A673 (cell line): ENCODE measurements around the gene P4HB. TPM values are rescaled to one million over a fixed set of nuclear protein-coding genes. Genes with fewer than 3 reads are reported as not detected.

ENCODE experiments used
- BruUV-seq: library from RNA; stranded (reverse); fragments of 400-500 nt; replicated peaks from 2 replicates; lab custom pipeline; 2021; lab: Mats Ljungman, UMichigan
- CTCF ChIA-PET: fragments of 300-600 bp; sonication (Branson Sonifier 250); formaldehyde crosslinking; loops from one replicate; lab custom pipeline; 2022; ENCODE audit warnings: antibody characterized with exemption; lab: Charles Lee
- POLR2A ChIA-PET: fragments of 300-600 bp; sonication (Branson Sonifier 250); formaldehyde crosslinking; loops from one replicate; lab custom pipeline; 2022; ENCODE audit warnings: antibody characterized with exemption; ENCODE audit not compliant: low non-redundant PET; lab: Charles Lee
- DNase-seq: peaks from one replicate; pipeline ENCODE4 v3.0.0-alpha.2; 2015; ENCODE audit warnings: low spot score
- H3K27ac ChIP-seq: fragments of 200-600 bp; sonication (generic); 2 replicates; pipeline ENCODE4 v1.5.1; 2016; ENCODE audit warnings: mixed run types, low read depth, mild to moderate bottlenecking, mixed read lengths, antibody characterized with exemption, low read length; ENCODE audit not compliant: poor library complexity, severe bottlenecking
- H3K27me3 ChIP-seq: fragments of 200-600 bp; sonication (generic); replicated peaks from 2 replicates; pipeline ENCODE4 v1.6.1; 2017; ENCODE audit warnings: mixed run types, low read depth, mild to moderate bottlenecking, mixed read lengths, antibody characterized with exemption, low read length; ENCODE audit not compliant: insufficient read depth, poor library complexity
- H3K36me3 ChIP-seq: fragments of 200-600 bp; sonication (generic); 2 replicates; pipeline ENCODE4 v1.6.1; 2016; ENCODE audit warnings: mixed run types, mild to moderate bottlenecking, mixed read lengths, antibody characterized with exemption, low read length; ENCODE audit not compliant: insufficient read depth, poor library complexity, severe bottlenecking
- H3K4me1 ChIP-seq: fragments of 200-600 bp; sonication (generic); 2 replicates; pipeline ENCODE4 v1.6.1; 2017; ENCODE audit warnings: mixed run types, mild to moderate bottlenecking, mixed read lengths, antibody characterized with exemption, low read length; ENCODE audit not compliant: insufficient read depth, poor library complexity, severe bottlenecking
- H3K4me3 ChIP-seq: fragments of 200-600 bp; sonication (generic); 2 replicates; pipeline ENCODE4 v1.5.1; 2016; ENCODE audit warnings: low read depth, mixed run types, mild to moderate bottlenecking, mixed read lengths, low read length; ENCODE audit not compliant: poor library complexity, severe bottlenecking
- H3K9me3 ChIP-seq: fragments of 200-600 bp; sonication (generic); 2 replicates; pipeline ENCODE4 v1.6.1; 2016; ENCODE audit warnings: mixed run types, low read depth, mild to moderate bottlenecking, mixed read lengths, antibody characterized with exemption, low read length; ENCODE audit not compliant: poor library complexity, severe bottlenecking
- CTCF ChIP-seq: fragments of 300-800, 200-600 bp; sonication (generic); conservative IDR thresholded peaks from 2 replicates; pipeline ENCODE4 v1.5.1; 2017; ENCODE audit warnings: low read depth, mild to moderate bottlenecking, antibody characterized with exemption, low read length, moderate library complexity, mixed read lengths
- EZH2 ChIP-seq: fragments of 200-600 bp; sonication (generic); IDR thresholded peaks from 2 replicates; pipeline ENCODE4 v1.6.1; 2017; ENCODE audit warnings: borderline replicate concordance, low read depth, mild to moderate bottlenecking, mixed read lengths, antibody characterized with exemption, low read length; ENCODE audit not compliant: poor library complexity, severe bottlenecking
- intact Hi-C: fragments of 100-400 bp; cut with micrococcal nuclease; formaldehyde crosslinking; loops from one replicate; pipeline ENCODE4 v1.10.0; 2022; ENCODE audit not compliant: unreplicated experiment
- total RNA-seq: library from RNA; stranded (reverse); gene quantifications from 2 replicates; pipeline ENCODE4 v1.2.3, GENCODE V29; 2021

P4HB gene
- total RNA-seq, 1 experiment from 2014 or later: 503 TPM

GRCh38 chr17:81903415-81903831, 43.1 kb upstream of the P4HB start:
- Histone ChIP-seq H3K27ac (peak overlapping the region; percentile 42), H3K9me3 (no peaks in the 10 kb centered on the region), H3K4me3 (no peak overlapping the region), H3K27me3 (no peaks in the 10 kb centered on the region), H3K36me3 (peaks cover 29% of the 10 kb centered on the region), H3K4me1 (peaks cover 11% of the 10 kb centered on the region)
- ChIA-PET CTCF (no interaction called here), POLR2A (no interaction called here)
- TF ChIP-seq CTCF (no peak), EZH2 (no peak)
- intact Hi-C loops: no loop called here
- no TSS peak for BruUV-seq
- DNase-seq: no peak

GRCh38 chr17:81902653-81903414, 42.5 kb upstream of the P4HB start:
- intact Hi-C loops: no loop called here
- no TSS peak for BruUV-seq
- Histone ChIP-seq H3K4me3 (peak overlapping the region; percentile 40), H3K27me3 (no peaks in the 10 kb centered on the region), H3K27ac (peak overlapping the region; percentile 42), H3K36me3 (peaks cover 24% of the 10 kb centered on the region), H3K4me1 (peaks cover 11% of the 10 kb centered on the region), H3K9me3 (no peaks in the 10 kb centered on the region)
- ChIA-PET POLR2A (no interaction called here), CTCF (no interaction called here)
- no peak for DNase-seq
- TF ChIP-seq CTCF: no peak
- no peak for TF ChIP-seq EZH2

GRCh38 chr17:81902023-81902652, 41.8 kb upstream of the P4HB start, which contains the start of gene NPB:
Gene NPB (plus strand): TSS chr17:81902238. CDS start chr17:81902278, 40 bp downstream.
- BruUV-seq: no TSS peak
- ChIA-PET CTCF (no interaction called here), POLR2A (no interaction called here)
- DNase-seq: peak; percentile 57
- Histone ChIP-seq H3K4me3 (peak within 1 kb of the TSS; percentile 40), H3K36me3 (peaks cover 21% of the 10 kb centered on the region), H3K9me3 (no peaks in the 10 kb centered on the region), H3K27ac (peak within 1 kb of the TSS; percentile 42), H3K4me1 (peaks cover 11% of the 10 kb centered on the region), H3K27me3 (no peaks in the 10 kb centered on the region)
- TF ChIP-seq EZH2: no peak
- intact Hi-C loops: no loop called here
